GM12878 (cell line): ENCODE measurements around the gene PEX1. TPM values are rescaled to one million over a fixed set of nuclear protein-coding genes. Genes with fewer than 3 reads are reported as not detected.

ENCODE experiments used
- ATAC-seq: fragments of 200-7000 bp; cut with Tn5 transposase; 3 replicates; pipeline ENCODE4 v1.9.1; 2020; ENCODE audit warnings: mild to moderate bottlenecking, moderate library complexity
- BruUV-seq: library from RNA; stranded (reverse); fragments of 400-500 nt; replicated peaks from 2 replicates; lab custom pipeline; 2021; lab: Mats Ljungman, UMichigan
- CTCF ChIA-PET: fragments of 300-600 bp; sonication (Branson Sonifier 250); formaldehyde crosslinking; extraction: SDS; loops from one replicate; lab custom pipeline; 2021; ENCODE audit warnings: inconsistent platforms; lab: Yijun Ruan, JAX
- POLR2A ChIA-PET: fragments of 350-600 bp; formaldehyde crosslinking; extraction: SDS; loops from one replicate; lab custom pipeline; 2021; ENCODE audit warnings: inconsistent platforms; lab: Charles Lee
- RAD21 ChIA-PET: fragments of 300-600 bp; sonication (Branson Sonifier 250); formaldehyde crosslinking; loops from one replicate; lab custom pipeline; 2023; ENCODE audit warnings: antibody characterized with exemption; ENCODE audit not compliant: unreplicated experiment; lab: Charles Lee
- SMC1A ChIA-PET: fragments of 300-600 bp; sonication (Branson Sonifier 250); formaldehyde crosslinking; loops from one replicate; lab custom pipeline; 2023; ENCODE audit not compliant: unreplicated experiment, uncharacterized antibody; lab: Charles Lee
- DNase-seq: peaks from one replicate; pipeline ENCODE4 v3.0.0-alpha.2; 2011; ENCODE audit warnings: low read depth, low spot score
- FAIRE-seq: peaks from 3 replicates; lab custom pipeline; 2011; peaks lifted over from hg19 to GRCh38; lab: Jason Lieb, UNC
- H2AFZ ChIP-seq: 2 replicates; pipeline ENCODE4 v1.6.0; 2011; ENCODE audit warnings: low read depth, low read length, control low read depth; ENCODE audit not compliant: control insufficient read depth
- H3K27ac ChIP-seq: 2 replicates; pipeline ENCODE4 v1.5.1; 2011; ENCODE audit warnings: control low read depth; ENCODE audit not compliant: control insufficient read depth, insufficient read depth
- H3K27me3 ChIP-seq, 2 experiments: replicated peaks in 1 of 2; 2 replicates each; pipeline versions ENCODE4 v1.6.0 to v1.6.1; 2011; ENCODE audit warnings: low read length in 1 of 2; ENCODE audit not compliant: control insufficient read depth in 2 of 2, insufficient read depth in 2 of 2
- H3K36me3 ChIP-seq, 2 experiments: 2 replicates each; pipeline ENCODE4 v1.5.1; 2011; ENCODE audit warnings: low read length in 1 of 2; ENCODE audit not compliant: control insufficient read depth in 2 of 2, insufficient read depth in 2 of 2
- H3K4me1 ChIP-seq: 2 replicates; pipeline ENCODE4 v1.6.1; 2011; ENCODE audit warnings: mild to moderate bottlenecking, low read length, moderate library complexity, mixed read lengths; ENCODE audit not compliant: control insufficient read depth, insufficient read depth
- H3K4me2 ChIP-seq: 2 replicates; pipeline ENCODE4 v1.6.0; 2011; ENCODE audit warnings: control low read depth; ENCODE audit not compliant: control insufficient read depth, insufficient read depth
- H3K4me3 ChIP-seq: fragments of 200-600 bp; sonication (generic); 2 replicates; pipeline ENCODE4 v1.5.1; 2016
- H3K79me2 ChIP-seq: 2 replicates; pipeline ENCODE4 v1.6.0; 2011; ENCODE audit warnings: low read length; ENCODE audit not compliant: control insufficient read depth, insufficient read depth
- H3K9ac ChIP-seq: 2 replicates; pipeline ENCODE4 v1.8.0; 2011; ENCODE audit warnings: low read length, control low read depth, mixed read lengths; ENCODE audit not compliant: control insufficient read depth, insufficient read depth
- H3K9me3 ChIP-seq: replicated peaks from 3 replicates; pipeline ENCODE4 v1.5.1; 2011; ENCODE audit warnings: mild to moderate bottlenecking, low read length; ENCODE audit not compliant: control insufficient read depth, insufficient read depth
- H4K20me1 ChIP-seq: 2 replicates; pipeline ENCODE4 v1.6.0; 2011; ENCODE audit not compliant: control insufficient read depth, insufficient read depth
- ASH2L ChIP-seq: fragments of 300-600, 200-600 bp; sonication (generic); IDR thresholded peaks from 2 replicates; pipeline ENCODE4 v1.6.1; 2017; ENCODE audit warnings: low read depth, mild to moderate bottlenecking, borderline replicate concordance
- CREM ChIP-seq: IDR thresholded peaks from 2 replicates; pipeline ENCODE4 v1.6.1; 2014; ENCODE audit warnings: antibody characterized with exemption, low read depth
- CTCF ChIP-seq, 3 experiments: IDR thresholded peaks in 2 of 3; conservative IDR thresholded peaks in 1 of 3; 2 replicates each; pipeline ENCODE4 v1.5.1; 2011; ENCODE audit warnings: low read depth in 3 of 3, low read length in 3 of 3, mild to moderate bottlenecking in 3 of 3, control low read depth in 2 of 3, moderate library complexity in 2 of 3, inconsistent platforms in 1 of 3, mixed read lengths in 1 of 3; ENCODE audit not compliant: control insufficient read depth in 2 of 3, insufficient read depth in 1 of 3; ENCODE audit errors: extremely low read depth in 1 of 3
- E2F8 ChIP-seq: fragments of 450-650 bp; IDR thresholded peaks from 2 replicates; pipeline ENCODE4 v1.6.1; 2018; ENCODE audit warnings: mild to moderate bottlenecking, low read depth, moderate library complexity; ENCODE audit not compliant: partially characterized antibody
- MYB ChIP-seq: fragments of 150-350 bp; IDR thresholded peaks from 2 replicates; pipeline ENCODE4 v1.6.1; 2014; ENCODE audit warnings: mild to moderate bottlenecking, low read depth, low read length, borderline replicate concordance
- NFIC ChIP-seq: IDR thresholded peaks from 2 replicates; pipeline ENCODE4 v1.6.1; 2012; ENCODE audit warnings: low read depth, mild to moderate bottlenecking, inconsistent platforms, low read length, moderate library complexity
- POU2F2 ChIP-seq: IDR thresholded peaks from 3 replicates; pipeline ENCODE4 v1.6.1; 2011; ENCODE audit warnings: low read depth, mild to moderate bottlenecking, low read length, borderline replicate concordance
- RFX5 ChIP-seq: IDR thresholded peaks from 2 replicates; pipeline ENCODE4 v1.6.1; 2011; ENCODE audit warnings: low read depth, low read length, improper control_type of control experiment
- SMARCA5 ChIP-seq: fragments of 450-650 bp; IDR thresholded peaks from 2 replicates; pipeline ENCODE4 v1.6.1; 2017; ENCODE audit warnings: mild to moderate bottlenecking
- SRF ChIP-seq, 2 experiments: IDR thresholded peaks; 2 replicates each; pipeline ENCODE4 v1.6.1; 2011; ENCODE audit warnings: low read depth in 2 of 2, low read length in 2 of 2, mild to moderate bottlenecking in 1 of 2, moderate library complexity in 1 of 2
- in situ Hi-C: fragments of 300-500 bp; cut with MboI; formaldehyde crosslinking; loops from 9 replicates; pipeline ENCODE4 v1.14.3; 2018; ENCODE audit warnings: mixed read lengths
- intact Hi-C: fragments of 100-400 bp; cut with micrococcal nuclease; formaldehyde crosslinking; loops from one replicate; pipeline ENCODE4 v1.14.2; 2022; ENCODE audit not compliant: unreplicated experiment
- polyA plus RNA-seq, 11 experiments: library from polyadenylated mRNA; depleted of rRNA in 4 of 11; unstranded in 6 of 11; stranded (reverse) in 5 of 11; fragments of >200 nt; fragmentation: Nextera tagmentation in 4 of 11; fragmentation: Illumina TruSeq in 1 of 11; extraction: Ambion mirVana in 4 of 11; extraction: Trizol in 1 of 11; gene quantifications; 1 replicate in 1 of 11; 2 replicates in 10 of 11; pipeline versions ENCODE4 v1.2.1 to v1.2.3, GENCODE V29; 2011 to 2016; ENCODE audit warnings: inconsistent platforms in 2 of 11, missing spikeins in 2 of 11, low read depth in 1 of 11
- total RNA-seq, 4 experiments: library from RNA; depleted of rRNA in 3 of 4; stranded (reverse); fragments of >200 nt in 3 of 4; fragmentation: Illumina TruSeq in 1 of 4; extraction: Trizol in 1 of 4; gene quantifications; 2 replicates each; pipeline versions ENCODE4 v1.2.1 to v1.2.3, GENCODE V29; 2013 to 2021
- TF ChIP-seq, protein P1 (sequence below): fragments of 450-650 bp; IDR thresholded peaks from 2 replicates; pipeline ENCODE4 v1.6.1; 2017; ENCODE audit warnings: mild to moderate bottlenecking, low read depth, inconsistent platforms; ENCODE audit not compliant: poor library complexity, severe bottlenecking
- TF ChIP-seq, protein P2 (sequence below): IDR thresholded peaks from 2 replicates; pipeline ENCODE4 v1.6.1; 2011; ENCODE audit warnings: low read depth, low read length, improper control_type of control experiment, borderline replicate concordance

PEX1 gene
- total and polyA plus RNA-seq, 10 of the 15 experiments (the other 5 are each of a cell fraction or from before 2014, with no cell fraction given), result 6.7 to 22.9 (median 15.4) TPM

DNA sequence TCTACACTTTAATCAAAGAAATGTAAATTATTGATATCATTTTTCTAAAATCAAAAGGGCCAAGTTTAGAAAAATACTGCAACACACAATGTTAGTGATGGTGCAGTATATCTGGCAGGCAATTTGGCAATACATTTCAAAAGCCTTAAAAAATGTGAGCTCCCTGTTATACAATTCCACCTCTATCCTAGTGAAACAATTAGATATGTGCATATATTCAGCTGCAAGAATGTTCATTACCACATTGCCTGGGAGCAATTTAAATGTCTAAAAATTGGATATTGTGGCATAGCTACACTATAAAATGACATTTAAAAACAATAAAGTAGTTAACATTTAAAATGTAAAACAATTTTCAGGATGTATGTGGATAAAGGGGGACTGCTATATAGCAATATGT is 40.5 kb downstream of the PEX1 start:
- no peaks in the 10 kb centered on the region for H4K20me1 ChIP-seq
- peaks cover 2 to 5% of the 10 kb centered on the region in 2 experiments; a peak in 2 of 4 replicates for H3K36me3 ChIP-seq
- ChIA-PET SMC1A (no interaction called here), RAD21 (no interaction called here), POLR2A (no interaction called here), CTCF (interaction anchor here (1.1 kb wide), 1 partner anchor 547 kb away, joined by 4 read pairs; the partner anchor contains the start of gene AKAP9)
- DNase-seq (no peak), ATAC-seq (no peak), FAIRE-seq (no peak)
- in situ Hi-C loops, result no loop called here
- no peaks in the 10 kb centered on the region for H3K4me1 ChIP-seq
- intact Hi-C loops, result no loop called here
- H3K27me3 ChIP-seq, result no peaks in the 10 kb centered on the region
- no peaks in the 10 kb centered on the region for H3K79me2 ChIP-seq
- H3K9ac ChIP-seq, result no peak overlapping the region
- H3K4me2 ChIP-seq, result no peak overlapping the region
- H2AFZ ChIP-seq, result no peak overlapping the region
- H3K9me3 ChIP-seq, result no peaks in the 10 kb centered on the region
- H3K27ac ChIP-seq, result no peak overlapping the region
- H3K4me3 ChIP-seq, result no peak overlapping the region
- BruUV-seq, result no TSS peak
- no peak for TF ChIP-seq RFX5
- TF ChIP-seq MYB, result no peak
- TF ChIP-seq ASH2L, result no peak
- TF ChIP-seq E2F8, result no peak
- TF ChIP-seq, protein P1, sequence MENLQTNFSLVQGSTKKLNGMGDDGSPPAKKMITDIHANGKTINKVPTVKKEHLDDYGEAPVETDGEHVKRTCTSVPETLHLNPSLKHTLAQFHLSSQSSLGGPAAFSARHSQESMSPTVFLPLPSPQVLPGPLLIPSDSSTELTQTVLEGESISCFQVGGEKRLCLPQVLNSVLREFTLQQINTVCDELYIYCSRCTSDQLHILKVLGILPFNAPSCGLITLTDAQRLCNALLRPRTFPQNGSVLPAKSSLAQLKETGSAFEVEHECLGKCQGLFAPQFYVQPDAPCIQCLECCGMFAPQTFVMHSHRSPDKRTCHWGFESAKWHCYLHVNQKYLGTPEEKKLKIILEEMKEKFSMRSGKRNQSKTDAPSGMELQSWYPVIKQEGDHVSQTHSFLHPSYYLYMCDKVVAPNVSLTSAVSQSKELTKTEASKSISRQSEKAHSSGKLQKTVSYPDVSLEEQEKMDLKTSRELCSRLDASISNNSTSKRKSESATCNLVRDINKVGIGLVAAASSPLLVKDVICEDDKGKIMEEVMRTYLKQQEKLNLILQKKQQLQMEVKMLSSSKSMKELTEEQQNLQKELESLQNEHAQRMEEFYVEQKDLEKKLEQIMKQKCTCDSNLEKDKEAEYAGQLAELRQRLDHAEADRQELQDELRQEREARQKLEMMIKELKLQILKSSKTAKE, result no peak
- TF ChIP-seq CREM, result no peak
- no peak for TF ChIP-seq CTCF (IDR thresholded peaks at IDR 0.05 in 2 of 3, conservative IDR thresholded peaks at IDR 0.05 in 1 of 3; ENCODE audit: control insufficient read depth in 2 of 3, extremely low read depth in 1 of 3, insufficient read depth in 1 of 3, low read depth in 3 of 3, low read length in 3 of 3)
- no peak for TF ChIP-seq POU2F2
- TF ChIP-seq, protein P2, sequence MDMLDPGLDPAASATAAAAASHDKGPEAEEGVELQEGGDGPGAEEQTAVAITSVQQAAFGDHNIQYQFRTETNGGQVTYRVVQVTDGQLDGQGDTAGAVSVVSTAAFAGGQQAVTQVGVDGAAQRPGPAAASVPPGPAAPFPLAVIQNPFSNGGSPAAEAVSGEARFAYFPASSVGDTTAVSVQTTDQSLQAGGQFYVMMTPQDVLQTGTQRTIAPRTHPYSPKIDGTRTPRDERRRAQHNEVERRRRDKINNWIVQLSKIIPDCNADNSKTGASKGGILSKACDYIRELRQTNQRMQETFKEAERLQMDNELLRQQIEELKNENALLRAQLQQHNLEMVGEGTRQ, result no peak
- TF ChIP-seq NFIC, result no peak
- TF ChIP-seq SRF (IDR thresholded peaks at IDR 0.05; ENCODE audit: low read depth in 2 of 2, low read length in 2 of 2), result no peak
- TF ChIP-seq SMARCA5, result no peak
